Fibroblast of the conjunctiva (primary cell): ENCODE data around the gene P2RX7.
A peak's percentile ranks its signal among the peaks of the same experiment; 100 is the strongest.

ENCODE experiments used
- DNase-seq: peaks from one replicate; pipeline ENCODE4 v3.0.0-alpha.2; 2010; ENCODE audit warnings: low read depth

Gene P2RX7

DNA sequence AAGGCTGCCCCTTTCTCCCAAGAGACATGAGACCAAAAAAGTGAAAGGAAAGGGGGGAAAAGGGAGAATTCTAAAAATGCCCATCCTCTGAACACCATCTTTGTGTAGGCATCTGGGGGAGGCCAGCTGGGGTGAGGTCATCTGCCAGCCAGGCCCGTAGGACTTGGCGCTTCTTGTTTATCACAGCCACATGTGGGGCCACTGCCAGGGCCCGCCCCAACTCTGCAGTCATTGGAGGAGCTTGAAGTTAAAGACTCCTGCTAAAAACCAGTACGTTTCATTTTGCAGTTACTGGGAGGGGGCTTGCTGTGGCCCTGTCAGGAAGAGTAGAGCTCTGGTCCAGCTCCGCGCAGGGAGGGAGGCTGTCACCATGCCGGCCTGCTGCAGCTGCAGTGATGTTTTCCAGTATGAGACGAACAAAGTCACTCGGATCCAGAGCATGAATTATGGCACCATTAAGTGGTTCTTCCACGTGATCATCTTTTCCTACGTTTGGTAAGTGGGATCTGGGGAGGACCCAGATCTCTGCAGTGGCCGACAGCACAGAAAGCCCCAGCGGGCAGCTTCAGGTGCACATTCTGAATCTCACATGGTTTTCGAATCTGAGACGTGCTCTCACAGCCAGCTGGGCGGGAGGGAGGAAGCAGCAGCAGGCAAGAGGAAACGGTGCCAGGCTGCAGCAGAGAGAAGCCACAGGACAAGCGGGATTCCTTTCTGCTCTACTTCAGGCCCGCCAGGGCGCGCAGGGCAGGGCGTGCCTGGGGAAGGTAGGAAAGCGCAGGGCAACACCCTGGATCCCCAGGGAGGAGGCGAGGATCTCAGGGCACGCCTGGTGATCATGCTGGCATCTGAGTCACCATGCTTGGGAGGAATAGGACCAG, at the start of gene P2RX7:
P2RX7 (plus strand) TSS at position 276 of the 881 bp plus-strand sequence; CDS start at position 371, 95 bp downstream.
- peak; percentile 55 for DNase-seq

DNA sequence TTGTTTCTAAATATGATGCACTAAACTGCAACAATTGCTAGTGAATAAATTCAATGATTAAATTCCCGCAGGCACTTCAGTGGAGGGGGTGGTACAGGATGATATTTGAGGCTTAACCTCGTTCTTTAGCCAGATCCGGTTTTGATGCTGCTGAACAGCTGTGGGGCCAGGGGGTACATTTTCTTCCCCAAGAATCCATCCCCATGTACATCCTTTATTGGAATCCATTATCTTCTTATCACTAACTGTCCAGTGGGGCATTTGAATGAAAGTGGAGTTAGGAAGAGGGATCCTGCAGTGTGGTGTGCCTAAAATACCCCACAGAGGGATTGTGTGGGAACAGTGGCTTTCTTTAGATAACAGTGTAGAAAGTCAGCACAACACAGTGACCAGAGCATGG, 48.4 kb upstream of the P2RX7 start:
- DNase-seq, result no peak

DNA sequence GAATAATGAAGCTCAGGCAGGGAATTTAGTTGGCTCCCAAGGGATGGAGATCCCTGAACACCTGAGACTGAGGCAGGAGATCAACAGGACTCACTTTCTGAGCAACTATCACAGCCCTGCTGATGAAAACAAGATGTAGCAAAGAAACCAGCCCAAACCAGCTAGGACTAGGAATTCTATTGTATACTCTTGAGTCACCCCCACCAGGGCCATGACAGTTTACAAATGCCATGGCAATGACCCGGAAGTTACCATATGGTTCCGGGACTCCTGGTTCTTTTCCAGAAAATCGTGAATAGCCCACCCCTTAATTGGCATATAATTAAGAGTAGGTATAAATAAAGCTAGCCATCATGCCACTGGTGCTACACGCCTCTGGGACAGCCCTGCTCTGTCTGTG, 47.6 kb upstream of the P2RX7 start:
- no peak for DNase-seq

DNA sequence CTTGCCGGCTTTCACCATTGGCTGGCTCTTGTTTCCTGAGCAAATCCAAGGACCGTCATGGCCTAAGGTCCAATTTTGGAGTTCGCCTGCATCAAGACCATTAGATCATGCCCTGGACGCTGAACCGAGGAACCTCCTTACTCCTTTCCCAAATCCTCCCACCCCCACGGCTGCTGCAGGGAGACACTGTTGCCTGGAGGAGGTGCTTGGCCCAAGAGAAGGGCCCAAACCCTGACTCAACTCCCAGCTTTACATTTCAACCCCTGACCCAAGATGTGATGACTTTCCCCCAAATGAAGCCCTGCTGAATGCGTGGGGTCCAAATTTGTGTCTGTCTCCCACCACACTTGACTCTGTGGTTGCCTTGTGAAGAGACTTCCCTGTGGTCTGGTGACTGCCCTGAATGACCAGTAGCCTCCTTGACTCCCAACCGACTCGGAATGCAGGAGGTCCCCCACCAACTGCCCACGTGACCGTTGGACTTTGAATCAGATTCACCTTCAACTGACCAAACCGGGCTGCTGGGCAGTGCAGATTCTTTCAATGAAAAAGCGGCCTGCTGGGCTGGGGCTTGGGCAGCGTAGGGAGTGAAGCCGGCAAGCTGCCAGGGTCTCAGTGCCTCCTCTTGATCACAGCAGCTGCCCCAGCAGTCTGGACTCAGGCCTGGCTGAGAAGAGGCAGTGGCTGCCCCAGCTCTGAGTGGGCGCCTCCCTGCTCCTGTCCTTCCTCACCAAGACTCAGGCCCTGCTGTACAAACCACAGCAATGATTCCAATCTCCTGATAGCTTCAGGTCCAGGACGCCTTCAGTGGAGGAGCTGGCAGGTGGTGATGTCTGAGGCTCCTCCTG, 46.9 kb upstream of the P2RX7 start:
- no peak for DNase-seq

DNA sequence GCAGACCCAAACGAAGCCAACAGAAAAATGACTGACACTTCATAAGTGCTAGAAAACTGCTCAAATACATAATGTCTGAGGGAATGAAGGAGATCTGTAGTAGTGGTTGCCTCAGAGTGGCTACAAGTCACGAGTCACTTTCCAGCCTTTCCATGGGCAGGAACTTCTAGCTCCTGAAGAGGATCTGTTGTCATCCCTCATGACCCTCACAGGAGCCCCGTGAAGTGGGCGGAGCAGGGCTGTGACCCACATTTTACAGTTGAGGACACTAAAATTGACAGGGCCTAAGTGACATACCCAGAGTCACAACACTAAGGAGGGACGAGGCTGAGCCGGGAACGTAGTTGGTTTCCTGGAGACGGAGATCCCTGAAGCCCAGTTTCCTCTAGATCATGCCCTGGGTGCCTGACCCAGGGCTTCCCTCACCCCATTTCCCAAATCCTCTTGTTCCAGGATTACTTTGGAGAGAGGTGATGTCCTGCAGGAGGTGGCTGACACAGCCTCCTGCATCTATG, 45.8 kb upstream of the P2RX7 start:
- DNase-seq, result no peak

DNA sequence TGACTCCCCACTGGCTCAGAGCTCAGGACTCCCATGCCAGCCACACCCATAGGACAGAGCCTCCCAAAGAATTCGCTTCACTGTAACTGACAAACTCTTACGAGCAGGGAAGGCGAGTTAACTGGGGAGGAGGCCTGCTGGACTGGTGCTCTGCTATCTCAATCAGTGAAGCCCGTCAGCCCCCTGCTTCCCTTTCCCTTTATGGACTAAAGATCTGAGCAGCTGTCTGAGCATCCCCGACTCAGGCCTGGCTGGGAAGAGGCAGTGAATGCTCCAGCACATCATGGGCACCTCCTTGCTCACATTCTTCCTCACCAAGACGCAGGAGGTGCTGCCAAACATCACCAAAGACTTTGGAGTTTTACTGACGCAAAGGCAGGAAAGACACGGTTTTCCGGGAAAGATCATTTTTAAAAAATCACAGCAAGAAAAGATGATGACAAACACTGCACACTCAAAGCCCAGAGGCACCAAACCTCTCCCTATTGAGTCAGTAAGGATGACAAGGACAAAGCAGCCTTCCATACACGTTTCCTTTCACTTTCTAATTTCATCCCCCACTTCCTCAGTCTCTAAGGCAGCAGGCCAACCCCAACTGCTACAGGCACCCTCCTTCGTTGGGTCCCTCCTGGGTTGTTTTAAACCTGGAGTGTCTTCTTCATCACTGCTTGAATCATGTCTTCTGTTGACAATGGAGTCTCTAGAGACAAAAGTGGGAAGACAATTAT, 45.0 kb upstream of the P2RX7 start:
- DNase-seq, result no peak

DNA sequence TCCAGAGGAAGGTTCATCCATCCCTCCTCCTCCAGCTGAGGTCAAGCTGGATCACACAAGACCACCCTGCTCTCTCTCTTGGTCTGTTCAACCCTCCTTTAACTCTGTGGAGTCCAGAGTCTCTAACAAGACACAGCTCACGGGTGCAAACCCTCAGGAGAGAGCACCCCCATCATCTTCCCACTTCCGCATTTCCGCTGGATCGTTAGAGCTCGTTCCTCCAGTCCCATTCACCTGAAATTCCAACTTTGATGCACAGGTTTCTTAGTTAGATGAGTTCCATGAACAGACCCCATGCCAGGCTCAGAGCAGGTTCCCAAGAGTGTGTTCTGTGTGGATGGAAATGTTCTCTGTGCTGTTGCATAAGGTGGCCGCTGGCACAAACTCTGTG, 44.5 kb upstream of the P2RX7 start:
- DNase-seq, result no peak

DNA sequence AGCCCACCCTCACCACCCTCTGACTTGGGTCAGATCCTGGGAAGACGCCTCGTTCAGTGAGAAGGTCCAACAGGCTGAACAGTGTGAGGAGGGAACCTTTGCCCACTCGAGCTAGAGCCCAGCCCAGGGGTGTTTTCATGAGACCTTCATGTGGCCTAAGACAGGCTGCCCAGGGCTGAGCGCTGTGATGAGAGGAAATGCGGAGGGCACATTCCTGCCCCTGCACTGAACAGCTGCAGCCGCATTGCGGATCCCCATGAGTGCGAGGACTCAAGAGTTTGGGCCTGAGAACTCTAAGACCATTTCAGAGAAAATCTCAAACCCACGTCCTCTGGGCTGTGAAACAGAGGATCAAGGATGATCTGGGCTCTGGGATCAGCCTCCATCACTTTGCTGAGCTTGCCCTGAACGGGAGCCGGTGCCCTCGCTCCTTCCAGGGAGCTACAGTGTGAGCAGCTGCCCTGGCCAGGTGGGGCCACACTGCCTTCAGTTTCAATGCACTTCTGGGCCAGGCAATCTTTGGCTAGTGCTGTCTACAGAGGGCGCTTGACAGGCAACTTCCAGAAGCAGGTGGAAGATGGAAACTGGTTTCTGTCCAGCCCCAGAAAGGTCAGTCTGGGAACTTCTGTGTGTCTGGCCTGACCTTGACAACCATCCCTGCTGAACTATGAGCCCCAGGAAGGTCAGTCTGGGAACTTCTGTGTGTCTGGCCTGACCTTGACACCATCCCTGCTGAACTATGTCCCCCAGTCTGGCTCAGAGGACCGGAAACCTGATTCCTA, 43.5 kb upstream of the P2RX7 start:
- DNase-seq, result no peak

DNA sequence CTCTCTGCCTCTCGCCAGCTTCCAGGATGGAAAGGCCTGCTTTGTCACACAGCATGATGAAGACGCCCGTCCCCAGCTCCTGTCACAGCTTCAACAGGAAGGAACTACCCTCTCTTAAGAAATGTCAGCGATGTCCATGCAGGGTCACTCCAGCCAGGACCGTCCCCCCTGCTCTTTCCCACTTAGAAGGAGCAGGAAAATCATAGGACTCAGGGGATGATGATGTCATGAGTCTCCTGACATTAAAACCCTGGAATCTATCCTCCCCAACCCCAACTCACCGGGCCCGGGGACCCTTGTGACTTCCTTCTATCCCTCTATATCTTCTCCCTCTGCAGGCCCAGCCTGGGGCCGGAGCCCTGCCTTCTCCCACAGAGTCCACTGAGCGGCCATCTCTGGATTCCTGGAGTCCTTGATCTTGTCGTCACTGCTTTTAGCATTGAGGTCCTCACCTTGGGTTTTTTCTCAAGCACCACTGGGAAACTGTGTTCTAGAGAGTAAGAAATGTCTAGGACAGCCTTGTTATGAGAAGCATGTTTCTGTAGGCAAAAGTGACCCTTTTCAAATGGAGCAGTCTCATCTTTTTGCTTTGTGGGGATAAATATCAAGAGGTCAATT, 42.8 kb upstream of the P2RX7 start:
- no peak for DNase-seq

DNA sequence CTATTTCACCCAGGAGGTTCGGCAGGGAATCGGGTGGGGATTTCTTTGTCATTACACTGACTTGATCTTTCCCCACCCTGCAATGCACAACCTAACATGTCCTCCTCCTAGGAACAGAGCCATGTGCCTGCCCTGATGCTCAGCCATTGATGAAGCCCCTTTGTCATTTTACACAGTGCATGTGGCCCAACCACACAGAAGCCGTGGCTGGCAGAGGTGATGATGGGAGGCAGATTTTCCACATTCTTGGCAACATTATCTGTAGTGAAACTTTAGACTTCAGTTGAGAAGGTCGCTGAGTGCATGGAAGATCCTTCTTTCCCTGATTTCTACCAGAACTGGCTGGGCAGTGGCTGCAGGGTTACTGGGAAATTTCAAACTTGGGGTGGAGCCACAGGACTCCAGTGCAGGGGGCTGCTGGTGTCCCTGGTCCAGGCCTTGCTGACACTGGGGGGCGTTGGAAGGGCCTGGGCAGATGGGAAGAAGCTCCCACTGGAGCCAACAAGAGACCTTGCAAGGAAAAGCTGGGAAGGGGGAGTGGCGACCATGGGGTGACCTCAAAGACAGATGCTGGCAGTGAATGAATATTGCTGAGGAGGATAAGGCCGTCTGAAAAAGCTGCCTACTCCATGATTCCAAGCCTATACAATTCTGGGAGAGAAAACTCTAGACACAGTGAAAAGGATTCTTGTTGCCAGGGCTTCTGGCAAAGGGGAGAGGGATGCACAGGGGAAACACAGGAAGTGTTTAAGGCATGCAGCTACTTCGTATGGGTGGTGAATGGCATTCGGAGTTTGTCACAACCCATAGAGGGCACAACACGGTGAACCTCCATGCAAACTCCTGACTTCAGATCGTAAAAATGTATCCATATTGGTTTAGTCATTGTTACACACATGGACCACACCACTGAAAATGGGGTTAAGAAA, 41.8 kb upstream of the P2RX7 start:
- no peak for DNase-seq

DNA sequence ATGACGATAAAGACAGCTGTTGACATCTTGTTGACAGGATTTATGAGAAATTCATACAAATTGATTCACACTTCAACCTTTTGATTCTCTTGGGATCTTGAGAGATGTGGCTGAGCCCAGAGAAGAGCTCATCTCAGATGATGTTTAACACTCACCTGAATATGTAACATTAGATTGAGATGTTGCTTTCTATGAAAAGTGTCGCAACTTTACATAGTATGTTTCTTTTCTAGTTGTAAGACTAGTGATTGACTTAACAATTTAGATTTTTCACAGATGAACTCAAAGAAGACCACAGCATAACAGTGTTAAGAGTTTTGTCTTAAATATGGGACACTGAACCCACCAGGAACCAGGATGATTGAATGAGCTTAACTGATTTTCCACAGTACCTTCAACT, 40.6 kb upstream of the P2RX7 start:
- no peak for DNase-seq

DNA sequence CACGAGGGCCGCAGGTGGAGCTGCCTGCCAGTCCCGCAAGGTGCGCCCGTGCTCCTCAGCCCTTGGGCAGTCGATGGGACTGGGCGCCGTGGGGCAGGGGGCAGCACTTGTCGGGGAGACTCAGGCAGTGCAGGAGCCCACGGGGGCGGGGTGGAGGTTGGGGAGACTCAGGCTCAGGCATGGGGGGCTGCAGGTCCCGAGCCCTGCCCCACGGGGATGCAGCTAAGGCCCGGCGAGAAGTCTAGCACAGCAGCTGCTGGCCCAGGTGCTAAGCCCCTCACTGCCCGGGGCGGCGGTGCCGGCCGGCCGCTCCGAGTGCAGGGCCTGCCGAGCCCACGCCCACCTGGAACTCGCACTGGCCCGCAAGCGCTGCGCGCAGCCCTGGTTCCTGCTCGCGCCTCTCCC, 39.2 kb upstream of the P2RX7 start:
- DNase-seq, result no peak

DNA sequence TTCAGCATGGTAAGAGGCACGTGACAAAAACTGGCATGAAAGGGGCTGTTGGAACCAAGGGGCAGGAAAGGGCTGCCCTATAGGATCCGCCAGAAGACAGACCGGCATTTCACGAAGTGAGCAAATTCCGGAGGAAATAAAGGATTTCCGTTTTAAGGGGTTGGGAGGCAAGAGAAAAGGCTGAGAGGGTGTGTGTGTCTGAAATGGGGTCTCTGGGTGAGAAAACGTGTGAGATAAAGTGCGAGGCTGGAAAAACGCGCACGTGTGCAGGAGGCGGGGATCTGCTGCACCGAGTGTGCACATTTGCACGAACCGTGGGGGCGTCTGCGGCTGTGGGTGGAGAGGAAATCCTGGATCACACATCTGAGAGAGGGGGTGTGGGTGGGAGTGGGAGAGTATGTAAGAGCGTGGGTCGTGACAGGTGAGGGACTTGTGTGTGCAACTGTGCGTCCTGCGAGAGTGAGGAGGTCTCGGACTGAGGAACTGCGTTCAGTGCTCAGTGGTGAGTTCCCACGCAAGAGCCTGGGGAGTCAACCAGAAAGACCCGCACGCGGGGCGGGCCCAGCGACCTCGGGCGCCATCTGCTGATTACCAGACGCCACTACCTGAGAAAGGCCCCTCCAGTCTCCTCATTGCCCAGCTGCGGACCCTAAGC, 37.0 kb upstream of the P2RX7 start:
- peak; percentile 23 for DNase-seq

DNA sequence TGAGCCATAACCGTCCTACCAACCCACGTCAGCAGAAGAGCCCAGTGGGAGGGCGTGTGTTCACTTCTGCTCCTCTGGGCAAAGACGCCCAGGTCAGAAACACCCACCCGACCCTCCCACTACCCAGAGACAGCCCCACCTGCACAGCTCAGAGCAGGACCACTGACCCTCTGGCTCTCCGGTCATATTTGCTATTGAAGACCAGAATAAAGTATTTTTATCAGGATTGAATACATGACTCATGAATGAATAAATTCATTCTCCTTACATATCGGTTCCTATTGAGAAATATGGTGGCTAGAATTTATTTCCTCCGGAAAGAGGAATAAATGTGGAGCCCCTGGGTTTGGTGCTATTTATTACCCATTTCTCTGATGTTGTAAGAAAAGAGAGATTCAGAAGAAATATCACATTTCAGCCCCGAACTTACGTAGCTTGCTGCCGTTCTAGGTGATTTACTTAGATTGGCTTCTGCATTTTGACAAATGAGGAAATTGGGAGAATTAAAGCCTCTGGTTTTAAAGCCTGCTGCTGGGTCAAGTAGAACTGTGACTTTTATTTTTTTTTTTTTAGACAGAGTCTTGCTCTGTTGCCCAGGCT, 36.4 kb upstream of the P2RX7 start:
- no peak for DNase-seq

DNA sequence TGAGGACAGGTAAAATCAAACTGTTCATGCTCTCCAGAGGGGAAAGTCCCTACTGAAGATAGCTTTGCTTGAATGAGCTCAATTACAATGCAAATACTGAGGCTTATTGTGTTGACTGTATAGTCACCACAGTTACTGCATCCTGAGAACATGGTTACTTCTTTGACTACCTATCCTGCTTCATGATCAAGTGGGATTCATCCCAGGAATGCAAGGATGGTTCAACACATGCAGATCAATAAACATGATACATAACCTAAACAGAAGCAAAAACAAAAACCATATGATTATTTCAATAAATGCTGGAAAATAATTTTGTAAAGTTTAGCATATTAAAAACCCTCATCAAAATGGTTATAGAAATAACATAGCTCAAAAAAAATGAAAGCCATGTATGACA, 32.9 kb upstream of the P2RX7 start:
- no peak for DNase-seq

DNA sequence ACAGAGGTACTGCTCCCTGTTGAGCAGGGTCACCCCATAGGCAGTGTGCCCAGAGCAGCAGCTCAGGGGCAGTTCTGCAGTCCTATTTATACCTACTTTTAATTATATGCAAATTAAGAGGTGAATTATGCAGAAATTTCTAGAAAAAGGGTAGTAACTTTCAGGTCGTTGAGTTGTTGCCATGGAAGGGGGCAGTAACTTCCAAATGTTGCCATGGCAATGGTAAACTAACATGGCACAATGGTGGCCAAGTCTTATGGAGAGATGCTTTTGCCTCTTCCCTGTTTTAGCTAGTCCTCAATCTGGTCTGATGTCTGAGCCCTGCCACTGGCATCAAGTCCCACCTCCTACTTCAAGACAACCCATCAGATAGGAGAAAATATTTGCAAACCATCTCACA, 30.4 kb upstream of the P2RX7 start:
- no peak for DNase-seq

DNA sequence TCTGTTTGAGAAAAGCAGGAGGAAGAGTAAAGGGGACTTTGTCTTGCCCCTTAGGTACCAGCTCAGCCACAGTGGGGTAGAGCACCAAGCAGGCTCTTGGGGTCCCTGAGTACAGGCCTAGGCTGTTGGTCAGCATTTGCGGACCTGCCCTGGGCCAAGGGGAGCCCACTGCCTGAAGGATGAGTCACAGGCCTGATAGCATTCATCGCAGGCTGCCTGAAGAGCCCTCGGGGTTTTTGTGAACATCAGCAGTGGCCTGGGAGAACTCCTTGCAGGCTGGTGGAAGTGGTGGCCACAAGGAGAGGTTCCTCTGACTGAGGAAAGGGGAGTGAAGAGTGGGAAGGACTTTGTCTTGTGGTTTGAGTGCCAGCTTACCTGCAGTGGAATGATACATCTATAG, 25.0 kb upstream of the P2RX7 start:
- DNase-seq, result no peak

DNA sequence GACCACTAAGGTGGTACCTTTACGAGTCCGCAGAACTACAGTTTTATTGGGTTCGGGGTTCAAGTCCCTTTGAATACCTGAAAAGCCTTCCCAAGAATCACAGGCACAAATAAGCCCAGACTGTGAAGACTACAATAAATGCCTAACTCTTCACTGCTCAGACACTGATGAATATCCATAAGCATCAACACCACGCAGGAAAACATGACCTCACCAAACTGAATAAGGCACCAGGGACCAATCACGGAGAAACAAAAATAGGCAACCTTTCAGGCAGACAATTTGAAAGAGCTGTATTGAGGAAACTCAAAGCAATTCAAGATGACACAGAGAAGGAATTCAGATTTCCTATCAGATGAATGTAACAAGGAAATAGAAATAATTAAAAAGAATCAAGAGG, 24.2 kb upstream of the P2RX7 start:
- DNase-seq, result no peak
